NCI-H748 (cell line): Measurements from ENCODE around the gene DOP1A.

Source experiments
- DNase-seq: peaks from one replicate; lab custom pipeline; 2025; ENCODE audit not compliant: unreplicated experiment; lab: John Stamatoyannopoulos, UW

DOP1A gene

DNA sequence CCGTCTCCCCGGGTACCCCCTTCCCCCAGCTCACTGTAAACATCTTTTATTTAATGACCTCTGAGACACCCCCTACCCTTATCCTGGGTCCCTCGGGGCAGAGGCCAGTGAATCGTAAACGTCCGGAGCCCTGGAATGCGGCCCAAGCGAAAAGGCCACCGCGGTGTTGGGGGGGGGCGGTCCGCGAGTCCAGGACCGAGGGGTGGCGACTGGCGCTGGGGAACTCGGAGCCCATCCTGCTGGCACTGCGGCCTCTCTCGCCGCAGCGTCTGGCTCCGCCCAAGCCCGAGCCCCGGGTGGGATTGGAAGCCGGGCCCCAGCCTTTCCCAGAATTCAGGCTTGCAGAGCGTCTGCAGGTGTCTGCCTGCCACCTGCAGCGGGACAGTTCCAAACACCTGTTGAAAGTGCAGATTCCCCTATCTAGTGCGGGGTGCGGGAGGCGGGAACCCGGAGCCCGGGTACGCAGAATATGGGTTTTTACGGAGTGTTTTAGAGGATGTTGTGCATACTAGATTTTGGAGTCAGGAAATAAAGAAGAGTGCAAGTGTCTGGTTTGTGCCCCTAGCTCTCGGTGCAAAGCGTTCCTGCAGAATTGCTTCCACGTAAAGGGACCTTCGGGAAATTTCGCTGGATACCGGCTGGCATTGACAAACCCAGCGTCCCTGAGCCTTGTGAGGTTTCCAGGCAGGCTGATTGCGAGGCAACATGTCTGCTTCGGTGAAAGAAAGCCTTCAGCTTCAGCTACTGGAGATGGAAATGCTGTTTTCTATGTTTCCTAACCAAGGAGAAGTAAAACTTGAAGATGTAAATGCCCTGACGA, 126.5 kb downstream of the DOP1A start:
- DNase-seq = peak; percentile 84

DNA sequence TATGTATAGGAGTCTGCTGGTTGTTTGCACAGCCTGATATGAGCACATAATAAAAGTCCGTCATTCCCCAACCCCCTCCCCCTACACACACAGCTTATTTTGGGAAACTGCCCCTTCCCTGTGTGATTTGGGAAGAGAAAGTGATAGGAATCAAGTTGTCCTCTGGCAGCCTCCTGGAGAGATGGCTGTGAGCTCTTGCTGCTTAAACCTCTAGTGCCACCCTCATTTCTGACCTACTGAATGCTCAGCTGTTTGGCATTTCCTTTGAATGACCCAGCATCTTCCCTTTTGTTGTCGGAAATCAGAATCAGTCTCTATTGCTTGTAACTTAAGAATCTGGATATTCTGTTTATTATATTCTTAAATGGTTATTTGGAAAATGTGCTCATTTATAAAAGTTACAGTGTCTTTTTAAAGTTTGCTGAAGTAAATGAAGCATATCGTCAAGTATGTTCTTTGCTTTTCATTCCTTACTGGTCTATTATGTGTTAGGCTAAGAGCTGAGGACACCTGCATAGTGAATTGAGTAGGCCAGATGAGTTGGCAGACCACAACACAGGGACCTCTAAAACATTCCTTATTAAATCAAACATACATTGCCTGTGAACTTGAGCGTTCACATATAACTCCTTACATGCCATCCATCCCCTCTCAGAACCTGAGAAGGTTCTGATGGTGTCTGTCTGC, 131.2 kb downstream of the DOP1A start:
- no peak for DNase-seq

DNA sequence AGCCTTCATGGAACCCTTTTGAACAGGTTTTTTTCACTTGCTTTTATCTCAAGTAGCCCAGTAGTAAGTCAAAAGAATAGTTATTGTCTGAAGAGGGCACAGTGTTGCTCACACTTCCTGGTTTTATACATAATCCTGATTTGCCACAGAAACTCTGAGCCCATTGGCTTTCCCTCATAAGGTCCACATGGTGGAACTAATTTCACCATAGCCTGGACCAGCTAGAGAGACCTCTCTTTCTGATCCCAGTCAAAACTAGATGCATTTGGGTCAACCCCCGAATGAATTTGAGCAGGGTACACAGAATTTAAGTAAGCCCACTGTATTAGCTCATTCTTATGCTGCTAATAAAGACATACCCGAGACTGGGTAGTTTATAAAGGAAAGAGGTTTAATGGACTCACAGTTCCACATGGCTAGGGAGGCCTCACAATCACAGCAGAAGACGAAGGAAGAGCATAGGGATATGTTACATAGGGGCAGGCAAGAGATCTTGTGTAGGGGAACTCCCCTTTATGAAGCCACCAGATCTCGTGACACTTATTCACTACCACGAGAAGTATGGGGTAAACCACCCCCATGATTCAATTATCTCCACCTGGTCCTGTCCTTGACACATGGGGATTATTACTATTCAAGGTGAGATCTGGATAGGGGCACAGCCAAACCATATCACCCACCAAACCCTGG, 131.8 kb downstream of the DOP1A start:
- DNase-seq = no peak

DNA sequence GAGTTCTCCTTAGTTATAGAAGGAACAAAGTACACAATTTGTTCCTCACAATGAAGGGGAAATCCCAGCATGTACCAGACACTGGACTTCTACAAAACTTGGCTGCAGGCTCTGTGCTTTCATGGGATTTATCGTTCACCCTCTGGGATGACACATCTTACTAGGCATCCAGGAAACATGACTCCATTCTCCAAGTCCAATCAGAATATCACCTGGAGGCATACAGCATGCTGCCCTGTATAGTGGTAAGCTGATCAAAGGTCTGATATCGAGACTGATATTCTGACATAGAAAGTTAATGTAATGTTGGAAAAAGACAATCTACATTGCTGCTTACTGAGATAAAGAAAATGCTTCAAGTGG, 132.4 kb downstream of the DOP1A start:
- DNase-seq = no peak

- no peak for DNase-seq
These were observed 134.6 kb downstream of the DOP1A start for GRCh38 chr6:83202031-83202430.

DNA sequence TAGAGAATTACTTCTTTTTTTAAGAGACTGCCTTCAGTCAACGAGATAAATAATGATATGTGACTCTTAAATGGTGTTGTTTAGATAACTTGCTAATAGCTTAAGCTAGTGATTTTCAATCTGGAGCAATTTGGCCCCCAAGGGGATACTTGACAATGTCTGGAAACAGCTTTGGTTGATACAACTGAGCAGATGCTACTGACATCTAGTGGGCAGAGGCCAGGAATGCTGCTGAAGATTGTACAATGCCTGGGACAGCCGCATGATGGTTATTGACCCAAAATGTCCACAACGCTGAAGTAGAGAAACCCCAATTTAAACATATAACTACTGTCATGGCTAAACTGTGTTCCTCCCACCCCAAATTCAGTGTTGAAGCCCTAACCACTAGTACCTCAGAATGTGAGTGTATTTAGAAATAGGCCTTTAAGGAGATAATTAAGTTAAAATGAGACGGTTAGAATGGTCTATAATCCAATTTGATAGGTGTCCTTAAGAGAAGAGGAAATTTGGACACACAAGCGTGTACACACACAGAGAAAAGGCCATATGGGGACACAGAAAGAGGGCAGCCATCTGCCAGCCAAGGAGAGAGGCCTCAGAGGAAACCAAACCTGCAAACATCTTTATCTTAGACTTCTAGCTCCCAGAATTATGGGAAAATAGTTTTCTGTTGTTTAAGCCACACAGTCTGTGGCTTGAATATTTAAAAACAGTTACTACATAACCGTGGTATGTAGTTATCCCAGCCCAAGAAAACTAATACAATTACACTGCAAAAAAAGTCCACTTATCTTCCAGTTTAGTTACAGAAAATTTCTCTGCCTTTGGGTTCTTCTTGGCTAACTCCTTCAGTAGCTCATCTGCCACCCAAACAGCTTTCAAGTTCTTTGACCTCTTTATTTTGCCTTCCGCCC, 147.9 kb downstream of the DOP1A start:
- DNase-seq = peak; percentile 89

DNA sequence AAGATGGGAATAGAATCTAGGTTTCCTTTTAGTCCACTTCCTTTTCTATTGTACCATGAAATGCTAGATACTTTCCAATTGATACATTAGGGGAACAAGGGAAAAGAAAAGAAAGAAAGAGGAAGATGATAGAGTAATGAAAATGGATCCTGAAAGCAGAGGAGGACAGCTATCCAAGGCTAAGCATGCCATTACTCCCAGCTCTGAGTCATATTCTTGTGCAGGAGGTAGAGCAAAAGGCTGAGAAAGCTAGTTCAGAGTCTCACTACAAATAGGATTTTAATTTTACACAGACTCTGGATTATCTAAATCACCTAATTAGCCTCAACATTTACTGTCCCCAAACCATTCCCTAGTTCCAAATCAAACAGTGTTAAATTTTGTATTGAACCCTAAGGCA, 149.3 kb downstream of the DOP1A start:
- no peak for DNase-seq
